ENCODE measurements around the gene ARMC5. TPM values are rescaled to one million over a fixed set of nuclear protein-coding genes. Genes with fewer than 3 reads are reported as not detected.

The ARMC5 gene
- total and polyA plus RNA-seq, 8 donors, result 2.6 to 29.8 (median 11.3) TPM; not detected in 1

GRCh38 chr16:31461921-31462804 is 2.9 kb downstream of the ARMC5 start:
- no peak overlapping the region for H3K27ac ChIP-seq
- no peak overlapping the region for H3K4me3 ChIP-seq
- H3K27me3 ChIP-seq, result no peaks in the 10 kb centered on the region
- DNase-seq, result no peak
- peaks cover 19 to 32% (median 24%) of the 10 kb centered on the region in 4 donors for H3K4me1 ChIP-seq
- intact Hi-C loops (cut with DNase I; ENCODE audit: low total_unique reads), result no loop called here
- H3K36me3 ChIP-seq, result peaks cover 45 to 58% (median 55%) of the 10 kb centered on the region in 4 donors
- no peaks in the 10 kb centered on the region for H3K9me3 ChIP-seq
- TF ChIP-seq, protein P1, sequence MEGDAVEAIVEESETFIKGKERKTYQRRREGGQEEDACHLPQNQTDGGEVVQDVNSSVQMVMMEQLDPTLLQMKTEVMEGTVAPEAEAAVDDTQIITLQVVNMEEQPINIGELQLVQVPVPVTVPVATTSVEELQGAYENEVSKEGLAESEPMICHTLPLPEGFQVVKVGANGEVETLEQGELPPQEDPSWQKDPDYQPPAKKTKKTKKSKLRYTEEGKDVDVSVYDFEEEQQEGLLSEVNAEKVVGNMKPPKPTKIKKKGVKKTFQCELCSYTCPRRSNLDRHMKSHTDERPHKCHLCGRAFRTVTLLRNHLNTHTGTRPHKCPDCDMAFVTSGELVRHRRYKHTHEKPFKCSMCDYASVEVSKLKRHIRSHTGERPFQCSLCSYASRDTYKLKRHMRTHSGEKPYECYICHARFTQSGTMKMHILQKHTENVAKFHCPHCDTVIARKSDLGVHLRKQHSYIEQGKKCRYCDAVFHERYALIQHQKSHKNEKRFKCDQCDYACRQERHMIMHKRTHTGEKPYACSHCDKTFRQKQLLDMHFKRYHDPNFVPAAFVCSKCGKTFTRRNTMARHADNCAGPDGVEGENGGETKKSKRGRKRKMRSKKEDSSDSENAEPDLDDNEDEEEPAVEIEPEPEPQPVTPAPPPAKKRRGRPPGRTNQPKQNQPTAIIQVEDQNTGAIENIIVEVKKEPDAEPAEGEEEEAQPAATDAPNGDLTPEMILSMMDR (IDR thresholded peaks at IDR 0.05), result no peak
- 88 to 95% (median 92%) methylated on average over 23 to 35 of the region's 35 CpGs for WGBS, 5 donors

GRCh38 chr16:31464348-31464769 is 5.1 kb downstream of the ARMC5 start:
- DNase-seq, result no peak
- Histone ChIP-seq H3K9me3 (no peaks in the 10 kb centered on the region), H3K36me3 (peaks cover 45 to 61% (median 58%) of the 10 kb centered on the region in 4 donors), H3K27ac (no peak overlapping the region), H3K4me3 (no peak overlapping the region), H3K27me3 (no peaks in the 10 kb centered on the region), H3K4me1 (peaks cover 8 to 19% (median 11%) of the 10 kb centered on the region in 4 donors)
- TF ChIP-seq EP300 (IDR thresholded peaks at IDR 0.05) (no peak), POLR2A (IDR thresholded peaks at IDR 0.05) (no peak), POLR2AphosphoS5 (IDR thresholded peaks at IDR 0.05) (no peak)
- TF ChIP-seq, protein P1 (IDR thresholded peaks at IDR 0.05), result no peak
- WGBS, 5 donors, result 94 to 97% (median 96%) methylated on average over 32 to 36 of the region's 36 CpGs
- intact Hi-C loops (cut with DNase I; ENCODE audit: low total_unique reads), result no loop called here

GRCh38 chr16:31464781-31465260 is 5.5 kb downstream of the ARMC5 start:
- no peak overlapping the region for H3K27ac ChIP-seq
- H3K4me1 ChIP-seq, result peaks cover 8 to 19% (median 11%) of the 10 kb centered on the region in 4 donors
- no peak overlapping the region for H3K4me3 ChIP-seq
- H3K27me3 ChIP-seq, result no peaks in the 10 kb centered on the region
- H3K9me3 ChIP-seq, result no peaks in the 10 kb centered on the region
- 93 to 96% (median 94%) methylated on average over 17 of the region's 17 CpGs for WGBS, 5 donors
- no peak for DNase-seq
- intact Hi-C loops (cut with DNase I; ENCODE audit: low total_unique reads), result no loop called here
- H3K36me3 ChIP-seq, result peaks cover 45 to 61% (median 58%) of the 10 kb centered on the region in 4 donors
- TF ChIP-seq, protein P1 (IDR thresholded peaks at IDR 0.05), result no peak
- TF ChIP-seq EP300 (IDR thresholded peaks at IDR 0.05), result no peak
- TF ChIP-seq POLR2A (IDR thresholded peaks at IDR 0.05), result no peak
- TF ChIP-seq POLR2AphosphoS5 (IDR thresholded peaks at IDR 0.05), result no peak

- H3K36me3 ChIP-seq, result peaks cover 45 to 61% (median 58%) of the 10 kb centered on the region in 4 donors
- TF ChIP-seq EP300 (IDR thresholded peaks at IDR 0.05), result no peak
Measured at GRCh38 chr16:31465788-31466370, 6.6 kb downstream of the ARMC5 start.

More at GRCh38 chr16:31465788-31466370, 6.6 kb downstream of the ARMC5 start:
- DNase-seq, result no peak
- Histone ChIP-seq H3K9me3 (no peaks in the 10 kb centered on the region), H3K4me3 (no peak overlapping the region), H3K4me1 (peaks cover 2 to 11% (median 4%) of the 10 kb centered on the region in 4 donors), H3K27ac (no peak overlapping the region), H3K27me3 (no peaks in the 10 kb centered on the region)
- WGBS, 5 donors, result 86 to 95% (median 91%) methylated on average over 19 to 20 of the region's 20 CpGs
- intact Hi-C loops (cut with DNase I; ENCODE audit: low total_unique reads), result no loop called here

All from stomach (tissue), 9 donors.